ENCODE measurements around the gene C4BPB. TPM values are rescaled to one million over a fixed set of nuclear protein-coding genes. Genes with fewer than 3 reads are reported as not detected.

The C4BPB gene
- total RNA-seq, 1 experiment from 2014 or later: not detected

- Histone ChIP-seq H3K4me3 (ENCODE audit: low read depth, low read length, poor library complexity, severe bottlenecking) (no peak overlapping the region), H3K27ac (ENCODE audit: low read depth, low read length, poor library complexity, severe bottlenecking) (no peak overlapping the region), H3K4me1 (ENCODE audit: insufficient read depth, low read length, poor library complexity, severe bottlenecking) (no peaks in the 10 kb centered on the region), H3K9me3 (ENCODE audit: low read depth, low read length, poor library complexity, severe bottlenecking) (no peaks in the 10 kb centered on the region), H3K27me3 (replicated peaks; ENCODE audit: insufficient read depth, low read depth, low read length, poor library complexity) (no peaks in the 10 kb centered on the region), H3K36me3 (ENCODE audit: insufficient read depth, low read length, poor library complexity, severe bottlenecking) (no peaks in the 10 kb centered on the region)
- TF ChIP-seq EZH2 (IDR thresholded peaks at IDR 0.05; ENCODE audit: borderline replicate concordance, low read depth, low read length, poor library complexity, severe bottlenecking): no peak
- TF ChIP-seq, protein P1, sequence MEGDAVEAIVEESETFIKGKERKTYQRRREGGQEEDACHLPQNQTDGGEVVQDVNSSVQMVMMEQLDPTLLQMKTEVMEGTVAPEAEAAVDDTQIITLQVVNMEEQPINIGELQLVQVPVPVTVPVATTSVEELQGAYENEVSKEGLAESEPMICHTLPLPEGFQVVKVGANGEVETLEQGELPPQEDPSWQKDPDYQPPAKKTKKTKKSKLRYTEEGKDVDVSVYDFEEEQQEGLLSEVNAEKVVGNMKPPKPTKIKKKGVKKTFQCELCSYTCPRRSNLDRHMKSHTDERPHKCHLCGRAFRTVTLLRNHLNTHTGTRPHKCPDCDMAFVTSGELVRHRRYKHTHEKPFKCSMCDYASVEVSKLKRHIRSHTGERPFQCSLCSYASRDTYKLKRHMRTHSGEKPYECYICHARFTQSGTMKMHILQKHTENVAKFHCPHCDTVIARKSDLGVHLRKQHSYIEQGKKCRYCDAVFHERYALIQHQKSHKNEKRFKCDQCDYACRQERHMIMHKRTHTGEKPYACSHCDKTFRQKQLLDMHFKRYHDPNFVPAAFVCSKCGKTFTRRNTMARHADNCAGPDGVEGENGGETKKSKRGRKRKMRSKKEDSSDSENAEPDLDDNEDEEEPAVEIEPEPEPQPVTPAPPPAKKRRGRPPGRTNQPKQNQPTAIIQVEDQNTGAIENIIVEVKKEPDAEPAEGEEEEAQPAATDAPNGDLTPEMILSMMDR (conservative IDR thresholded peaks at IDR 0.05; ENCODE audit: low read depth, low read length): no peak
- CTCF ChIA-PET: no interaction called here
- BruUV-seq (replicated peaks): no TSS peak
- no peak for DNase-seq (ENCODE audit: low spot score)
- POLR2A ChIA-PET (ENCODE audit: low non-redundant PET): no interaction called here
- intact Hi-C loops (cut with micrococcal nuclease; ENCODE audit: unreplicated experiment): no loop called here
These were observed 25.6 kb upstream of the C4BPB start for GRCh38 chr1:207063014-207063413.

DNA sequence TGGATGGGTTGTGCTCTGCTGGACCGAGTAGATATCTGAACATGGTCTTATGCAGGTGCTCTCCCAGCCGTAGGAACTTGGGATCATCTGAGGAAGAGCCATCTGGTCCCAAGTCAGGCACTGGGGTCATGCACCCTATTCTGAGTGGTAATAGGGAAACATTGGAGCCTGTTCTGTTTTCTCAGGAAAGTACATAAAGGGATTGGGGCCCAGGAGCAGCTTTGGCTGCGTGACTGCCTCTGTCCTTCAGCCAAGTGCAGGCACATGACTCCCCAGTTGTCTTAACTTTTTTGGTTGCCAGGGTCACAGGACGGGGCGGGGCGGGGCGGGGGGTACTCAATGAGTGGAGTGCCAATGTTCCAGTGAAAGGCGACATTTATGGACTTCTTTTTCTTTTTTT, 24.1 kb upstream of the C4BPB start:
- CTCF ChIA-PET: no interaction called here
- no TSS peak for BruUV-seq (replicated peaks)
- Histone ChIP-seq H3K4me1 (ENCODE audit: insufficient read depth, low read length, poor library complexity, severe bottlenecking) (no peaks in the 10 kb centered on the region), H3K27me3 (replicated peaks; ENCODE audit: insufficient read depth, low read depth, low read length, poor library complexity) (no peaks in the 10 kb centered on the region), H3K4me3 (ENCODE audit: low read depth, low read length, poor library complexity, severe bottlenecking) (no peak overlapping the region), H3K27ac (ENCODE audit: low read depth, low read length, poor library complexity, severe bottlenecking) (no peak overlapping the region), H3K9me3 (ENCODE audit: low read depth, low read length, poor library complexity, severe bottlenecking) (no peaks in the 10 kb centered on the region), H3K36me3 (ENCODE audit: insufficient read depth, low read length, poor library complexity, severe bottlenecking) (no peaks in the 10 kb centered on the region)
- POLR2A ChIA-PET (ENCODE audit: low non-redundant PET): no interaction called here
- TF ChIP-seq EZH2 (IDR thresholded peaks at IDR 0.05; ENCODE audit: borderline replicate concordance, low read depth, low read length, poor library complexity, severe bottlenecking): no peak
- TF ChIP-seq, protein P1 (conservative IDR thresholded peaks at IDR 0.05; ENCODE audit: low read depth, low read length): no peak
- no peak for DNase-seq (ENCODE audit: low spot score)
- intact Hi-C loops (cut with micrococcal nuclease; ENCODE audit: unreplicated experiment): no loop called here

DNA sequence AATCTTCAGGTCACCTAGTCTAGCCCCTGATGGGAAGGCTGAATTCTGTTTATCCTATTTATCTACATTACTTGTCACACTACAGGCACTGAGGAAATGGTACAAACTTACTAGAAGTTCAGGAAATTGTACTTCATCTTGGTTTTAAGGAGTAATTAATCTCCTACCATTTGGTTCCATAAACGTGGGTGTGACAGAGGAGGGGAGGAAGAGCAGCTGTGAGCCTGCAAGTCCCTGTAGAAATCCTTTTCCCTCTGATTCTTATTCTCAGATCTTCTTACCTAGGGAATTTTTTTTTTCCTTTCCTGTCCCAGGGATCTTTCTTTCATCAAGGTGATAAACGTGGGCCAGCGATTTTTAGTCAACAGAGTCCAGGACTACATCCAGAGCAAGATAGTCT, 21.5 kb upstream of the C4BPB start:
- TF ChIP-seq EZH2 (IDR thresholded peaks at IDR 0.05; ENCODE audit: borderline replicate concordance, low read depth, low read length, poor library complexity, severe bottlenecking): no peak
- ChIA-PET POLR2A (ENCODE audit: low non-redundant PET) (no interaction called here), CTCF (no interaction called here)
- intact Hi-C loops (cut with micrococcal nuclease; ENCODE audit: unreplicated experiment): no loop called here
- Histone ChIP-seq H3K9me3 (ENCODE audit: low read depth, low read length, poor library complexity, severe bottlenecking) (no peaks in the 10 kb centered on the region), H3K36me3 (ENCODE audit: insufficient read depth, low read length, poor library complexity, severe bottlenecking) (no peaks in the 10 kb centered on the region), H3K4me1 (ENCODE audit: insufficient read depth, low read length, poor library complexity, severe bottlenecking) (no peaks in the 10 kb centered on the region), H3K4me3 (ENCODE audit: low read depth, low read length, poor library complexity, severe bottlenecking) (no peak overlapping the region), H3K27ac (ENCODE audit: low read depth, low read length, poor library complexity, severe bottlenecking) (no peak overlapping the region), H3K27me3 (replicated peaks; ENCODE audit: insufficient read depth, low read depth, low read length, poor library complexity) (no peaks in the 10 kb centered on the region)
- DNase-seq (ENCODE audit: low spot score): no peak
- BruUV-seq (replicated peaks): no TSS peak

DNA sequence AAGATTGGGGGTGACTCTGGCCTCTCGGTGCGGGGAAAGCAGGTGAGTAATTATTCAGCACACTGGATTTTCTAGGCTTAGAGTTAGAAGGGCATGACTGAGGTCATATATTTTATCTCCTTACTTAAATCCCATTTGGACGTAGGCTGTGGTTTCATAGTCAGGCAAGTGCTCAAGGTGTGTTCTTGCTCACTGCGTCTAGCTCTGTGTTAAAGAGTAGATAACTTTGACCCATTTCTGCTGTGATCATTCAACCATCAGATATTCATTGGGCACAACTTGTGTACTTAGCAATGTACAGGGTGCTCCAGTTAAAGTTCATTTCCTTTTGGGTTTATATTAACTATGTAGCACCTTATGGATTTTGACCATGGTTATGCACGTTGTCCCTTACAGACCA, 21.0 kb upstream of the C4BPB start:
- no peak overlapping the region for H3K27ac ChIP-seq (ENCODE audit: low read depth, low read length, poor library complexity, severe bottlenecking)
- intact Hi-C loops (cut with micrococcal nuclease; ENCODE audit: unreplicated experiment): no loop called here
- H3K4me3 ChIP-seq (ENCODE audit: low read depth, low read length, poor library complexity, severe bottlenecking): no peak overlapping the region
- no peaks in the 10 kb centered on the region for H3K36me3 ChIP-seq (ENCODE audit: insufficient read depth, low read length, poor library complexity, severe bottlenecking)
- ChIA-PET CTCF (no interaction called here), POLR2A (ENCODE audit: low non-redundant PET) (no interaction called here)
- TF ChIP-seq, protein P1 (conservative IDR thresholded peaks at IDR 0.05; ENCODE audit: low read depth, low read length): no peak
- no peak for TF ChIP-seq EZH2 (IDR thresholded peaks at IDR 0.05; ENCODE audit: borderline replicate concordance, low read depth, low read length, poor library complexity, severe bottlenecking)
- H3K9me3 ChIP-seq (ENCODE audit: low read depth, low read length, poor library complexity, severe bottlenecking): no peaks in the 10 kb centered on the region
- no peaks in the 10 kb centered on the region for H3K27me3 ChIP-seq (replicated peaks; ENCODE audit: insufficient read depth, low read depth, low read length, poor library complexity)
- no TSS peak for BruUV-seq (replicated peaks)
- no peak for DNase-seq (ENCODE audit: low spot score)
- no peaks in the 10 kb centered on the region for H3K4me1 ChIP-seq (ENCODE audit: insufficient read depth, low read length, poor library complexity, severe bottlenecking)
